Measurements from ENCODE around the gene CACNA2D3. TPM values are rescaled to one million over a fixed set of nuclear protein-coding genes. Genes with fewer than 3 reads are reported as not detected.

The CACNA2D3 gene
- total RNA-seq, 6 donors from 2014 or later = 2.9 to 16.8 (median 4.9) TPM

DNA sequence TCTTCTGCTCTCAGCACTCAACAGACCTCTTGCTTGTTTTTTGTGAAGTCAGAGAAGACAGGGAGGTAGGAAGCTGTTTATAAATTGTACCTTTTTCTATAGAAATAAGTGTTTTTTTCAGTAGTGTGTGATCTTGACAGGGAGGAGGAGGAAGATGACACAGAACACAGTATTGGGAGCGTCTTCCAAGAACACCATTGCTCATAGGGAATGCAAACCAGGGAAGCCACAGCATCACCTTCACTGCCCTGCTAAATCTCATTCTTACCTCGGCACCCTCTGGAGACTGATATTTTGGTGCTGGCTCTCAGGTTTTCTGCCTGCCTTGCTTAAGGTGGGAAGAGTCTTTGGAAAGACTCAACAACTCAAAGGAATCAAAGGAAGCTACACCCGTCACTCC, 636.1 kb downstream of the CACNA2D3 start:
- no peak for TF ChIP-seq CTCF (IDR thresholded peaks at IDR 0.05)
- no peak for TF ChIP-seq POLR2AphosphoS5 (IDR thresholded peaks at IDR 0.05)
- TF ChIP-seq POLR2A (IDR thresholded peaks at IDR 0.05) = no peak
- no peak for TF ChIP-seq EP300 (IDR thresholded peaks at IDR 0.05)
- Histone ChIP-seq H3K27ac (no peak overlapping the region), H3K27me3 (no peaks in the 10 kb centered on the region), H3K9me3 (no peaks in the 10 kb centered on the region), H3K4me3 (no peak overlapping the region), H3K36me3 (no peaks in the 10 kb centered on the region), H3K4me1 (no peaks in the 10 kb centered on the region)
- ATAC-seq (ENCODE audit: low FRiP score in 2 of 2) (no peak), DNase-seq (no peak)
- 92 to 94% methylated on average over 3 of the region's 3 CpGs for WGBS, 2 donors

- Histone ChIP-seq H3K36me3 (no peaks in the 10 kb centered on the region), H3K4me1 (no peaks in the 10 kb centered on the region), H3K27me3 (no peaks in the 10 kb centered on the region), H3K4me3 (no peak overlapping the region), H3K27ac (no peak overlapping the region), H3K9me3 (no peaks in the 10 kb centered on the region)
- 37 to 67% methylated on average over 2 of the region's 2 CpGs for WGBS, 2 donors
- TF ChIP-seq POLR2A (IDR thresholded peaks at IDR 0.05) (no peak), POLR2AphosphoS5 (IDR thresholded peaks at IDR 0.05) (no peak), CTCF (IDR thresholded peaks at IDR 0.05) (no peak), EP300 (IDR thresholded peaks at IDR 0.05) (no peak)
- DNase-seq = no peak
- no peak for ATAC-seq (ENCODE audit: low FRiP score in 2 of 2)
These were observed 636.8 kb downstream of the CACNA2D3 start for GRCh38 chr3:54759166-54759565.

DNA sequence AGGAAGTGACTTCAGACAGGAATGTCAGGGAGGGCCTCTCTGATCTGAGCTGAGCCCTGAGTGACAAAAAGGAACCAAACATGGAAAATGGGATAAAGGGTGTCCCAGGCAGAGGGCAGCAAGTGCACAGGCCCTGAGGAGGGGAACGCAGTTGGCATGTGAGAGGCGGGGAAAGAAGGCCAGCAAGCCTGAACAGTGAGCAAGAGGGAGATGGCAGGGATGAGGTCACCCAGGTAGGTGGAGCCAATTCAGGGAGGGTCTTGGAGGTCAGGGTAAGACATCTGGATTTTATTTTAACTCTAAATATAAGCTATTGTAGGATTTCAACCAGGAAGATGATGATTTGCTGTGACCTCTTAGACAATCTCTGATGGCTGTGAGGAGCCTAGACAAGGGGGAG, 637.8 kb downstream of the CACNA2D3 start:
- DNase-seq = no peak
- no peaks in the 10 kb centered on the region for H3K4me1 ChIP-seq
- no peak overlapping the region for H3K27ac ChIP-seq
- no peaks in the 10 kb centered on the region for H3K27me3 ChIP-seq
- no peak overlapping the region for H3K4me3 ChIP-seq
- TF ChIP-seq CTCF (IDR thresholded peaks at IDR 0.05) = no peak
- TF ChIP-seq POLR2A (IDR thresholded peaks at IDR 0.05) = no peak
- no peak for TF ChIP-seq EP300 (IDR thresholded peaks at IDR 0.05)
- H3K9me3 ChIP-seq = no peaks in the 10 kb centered on the region
- no peaks in the 10 kb centered on the region for H3K36me3 ChIP-seq
- peak in 1 of 2 donors; percentile 39 for ATAC-seq (ENCODE audit: low FRiP score in 2 of 2)
- 81 to 93% methylated on average over 2 of the region's 2 CpGs for WGBS, 2 donors

- no peak overlapping the region for H3K4me3 ChIP-seq
- H3K27ac ChIP-seq = no peak overlapping the region
- 54 to 60% methylated on average over 1 of the region's 1 CpG for WGBS, 2 donors
- no peaks in the 10 kb centered on the region for H3K36me3 ChIP-seq
- DNase-seq (no peak), ATAC-seq (ENCODE audit: low FRiP score in 2 of 2) (no peak)
- H3K9me3 ChIP-seq = no peaks in the 10 kb centered on the region
- TF ChIP-seq EP300 (IDR thresholded peaks at IDR 0.05) (no peak), CTCF (IDR thresholded peaks at IDR 0.05) (no peak), POLR2A (IDR thresholded peaks at IDR 0.05) (no peak), POLR2AphosphoS5 (IDR thresholded peaks at IDR 0.05) (no peak)
- H3K4me1 ChIP-seq = no peaks in the 10 kb centered on the region
- H3K27me3 ChIP-seq = no peaks in the 10 kb centered on the region
These were observed 639.3 kb downstream of the CACNA2D3 start for GRCh38 chr3:54761637-54762036.

DNA sequence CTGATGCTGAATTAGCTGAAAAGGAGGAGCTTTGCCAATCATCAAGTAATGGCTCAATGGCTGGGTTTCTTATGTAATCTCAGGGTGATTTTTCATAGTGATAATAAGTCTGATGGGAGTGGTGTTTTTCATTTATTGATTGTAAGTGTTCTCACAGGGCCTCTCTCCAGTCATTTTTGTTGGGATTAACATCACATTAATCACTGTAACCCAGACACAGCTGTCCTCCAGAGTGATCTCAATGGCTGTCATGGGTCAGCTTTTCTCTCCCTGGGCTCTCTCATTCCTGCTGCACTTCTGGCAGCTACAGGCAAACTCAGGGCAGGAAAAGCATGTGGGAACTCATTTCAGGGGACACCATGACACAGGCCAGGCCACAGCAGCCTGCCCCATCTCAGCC, 642.6 kb downstream of the CACNA2D3 start:
- no peak for TF ChIP-seq POLR2AphosphoS5 (IDR thresholded peaks at IDR 0.05)
- Histone ChIP-seq H3K27me3 (no peaks in the 10 kb centered on the region), H3K9me3 (no peaks in the 10 kb centered on the region), H3K4me3 (no peak overlapping the region), H3K27ac (no peak overlapping the region), H3K36me3 (no peaks in the 10 kb centered on the region), H3K4me1 (no peaks in the 10 kb centered on the region)
- no peak for ATAC-seq (ENCODE audit: low FRiP score in 2 of 2)
- no peak for DNase-seq

Measured in upper lobe of left lung (tissue), 6 donors.